AG10803 (cell line): ENCODE results near the gene FXYD4.

Source experiments
- DNase-seq: peaks from one replicate; pipeline ENCODE4 v3.0.0; 2010; ENCODE audit warnings: low read depth
- H3K4me3 ChIP-seq: 2 replicates; pipeline ENCODE4 v1.5.1; 2011; ENCODE audit warnings: mild to moderate bottlenecking, low read length, control low read depth
- CTCF ChIP-seq: conservative IDR thresholded peaks from 2 replicates; pipeline ENCODE4 v1.5.1; 2011; ENCODE audit warnings: mild to moderate bottlenecking, low read length, control low read depth, inconsistent platforms

The FXYD4 gene

GRCh38 chr10:43350686-43351085 lies 20.8 kb upstream of the FXYD4 start:
- DNase-seq: no peak
- no peak for TF ChIP-seq CTCF
- H3K4me3 ChIP-seq: no peak overlapping the region

DNA sequence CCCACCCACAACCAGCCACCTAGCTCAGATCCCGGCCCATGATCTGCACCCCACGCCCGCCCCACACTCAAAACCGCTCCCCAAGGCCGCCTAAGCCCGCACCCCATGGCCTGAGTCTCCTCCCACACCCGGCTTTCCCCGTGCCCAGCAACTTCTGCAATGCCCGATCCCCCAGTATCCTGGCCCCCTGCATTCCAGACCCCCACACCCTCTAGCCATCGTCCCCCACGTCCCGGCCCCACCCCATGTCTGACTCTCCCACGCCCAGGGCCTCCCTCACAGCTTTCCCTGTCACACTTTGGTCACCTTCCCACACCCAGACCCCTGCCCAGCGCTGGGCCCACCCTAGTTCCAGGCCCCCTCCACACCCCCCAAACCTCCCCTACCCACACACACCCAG lies 20.1 kb upstream of the FXYD4 start:
- no peak for DNase-seq
- TF ChIP-seq CTCF: no peak
- H3K4me3 ChIP-seq: no peak overlapping the region

GRCh38 chr10:43352951-43353350 lies 18.5 kb upstream of the FXYD4 start:
- H3K4me3 ChIP-seq: no peak overlapping the region
- TF ChIP-seq CTCF: no peak
- DNase-seq: no peak

DNA sequence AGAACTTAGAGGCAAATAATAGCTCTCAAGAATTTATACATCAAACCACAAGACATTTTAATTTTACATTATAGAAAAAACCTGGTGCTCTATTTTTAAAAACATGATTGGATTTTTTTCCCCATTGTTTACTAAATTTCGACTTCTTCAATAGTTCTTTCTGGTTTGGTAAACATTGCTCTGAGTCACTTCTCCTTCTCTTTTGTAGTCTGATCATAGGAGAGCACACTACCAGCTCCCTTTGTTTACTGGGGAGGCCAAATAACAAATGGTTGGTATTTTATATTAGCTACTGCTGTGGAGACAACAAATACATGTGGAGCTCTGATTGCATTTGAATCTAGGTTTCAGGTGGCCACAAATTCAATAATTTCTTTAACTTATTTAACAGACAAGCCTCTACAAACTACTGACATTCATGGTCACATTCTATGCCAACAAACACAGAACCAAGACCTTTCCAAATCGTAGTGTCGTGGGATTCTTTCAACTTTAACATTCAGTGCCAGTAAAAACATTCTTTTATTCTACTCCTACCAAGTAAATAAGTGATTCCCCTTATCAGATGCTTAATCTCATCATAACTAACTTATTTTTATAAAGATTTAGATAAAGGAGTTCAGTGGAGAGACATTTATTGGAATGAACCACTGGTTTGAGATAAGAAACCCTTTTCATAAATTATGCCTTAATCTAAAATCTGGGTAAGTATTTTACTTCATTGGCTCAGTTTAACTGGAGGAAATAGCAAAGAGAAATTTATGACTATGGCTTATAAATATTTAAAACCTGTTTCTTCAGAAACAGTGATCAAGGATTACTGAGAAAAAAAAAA lies 17.7 kb upstream of the FXYD4 start:
- DNase-seq: no peak
- no peak overlapping the region for H3K4me3 ChIP-seq
- no peak for TF ChIP-seq CTCF

DNA sequence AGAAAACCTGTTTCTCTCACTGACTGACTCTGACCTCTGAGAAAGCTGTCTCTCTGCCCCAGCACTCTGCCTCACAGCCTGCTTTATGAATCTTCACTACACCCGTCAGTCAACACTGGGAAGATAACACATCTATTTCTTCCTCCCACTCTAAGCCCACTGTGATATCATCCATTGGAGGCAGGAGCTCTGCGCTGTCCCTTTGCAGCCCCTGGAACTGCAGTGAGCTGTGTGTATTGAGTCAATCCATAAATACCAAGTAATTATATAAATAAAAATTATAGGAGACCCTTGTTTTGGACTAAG lies 17.2 kb upstream of the FXYD4 start:
- no peak for DNase-seq
- no peak overlapping the region for H3K4me3 ChIP-seq
- TF ChIP-seq CTCF: no peak

GRCh38 chr10:43354879-43355380 lies 16.5 kb upstream of the FXYD4 start:
- no peak for TF ChIP-seq CTCF
- no peak overlapping the region for H3K4me3 ChIP-seq
- DNase-seq: no peak

GRCh38 chr10:43355749-43356371 lies 15.6 kb upstream of the FXYD4 start:
- H3K4me3 ChIP-seq: no peak overlapping the region
- no peak for TF ChIP-seq CTCF
- DNase-seq: no peak
